ENCODE data around the gene MAGEA9B. TPM values are rescaled to one million over a fixed set of nuclear protein-coding genes. Genes with fewer than 3 reads are reported as not detected.
"Not testable (repeated sequence)": the region's sequence is repeated elsewhere in the genome, so short reads cannot be mapped to it uniquely, and the experiment has no call there.

MAGEA9B gene
- total RNA-seq, 1 donor from 2014 or later, result not detected

DNA sequence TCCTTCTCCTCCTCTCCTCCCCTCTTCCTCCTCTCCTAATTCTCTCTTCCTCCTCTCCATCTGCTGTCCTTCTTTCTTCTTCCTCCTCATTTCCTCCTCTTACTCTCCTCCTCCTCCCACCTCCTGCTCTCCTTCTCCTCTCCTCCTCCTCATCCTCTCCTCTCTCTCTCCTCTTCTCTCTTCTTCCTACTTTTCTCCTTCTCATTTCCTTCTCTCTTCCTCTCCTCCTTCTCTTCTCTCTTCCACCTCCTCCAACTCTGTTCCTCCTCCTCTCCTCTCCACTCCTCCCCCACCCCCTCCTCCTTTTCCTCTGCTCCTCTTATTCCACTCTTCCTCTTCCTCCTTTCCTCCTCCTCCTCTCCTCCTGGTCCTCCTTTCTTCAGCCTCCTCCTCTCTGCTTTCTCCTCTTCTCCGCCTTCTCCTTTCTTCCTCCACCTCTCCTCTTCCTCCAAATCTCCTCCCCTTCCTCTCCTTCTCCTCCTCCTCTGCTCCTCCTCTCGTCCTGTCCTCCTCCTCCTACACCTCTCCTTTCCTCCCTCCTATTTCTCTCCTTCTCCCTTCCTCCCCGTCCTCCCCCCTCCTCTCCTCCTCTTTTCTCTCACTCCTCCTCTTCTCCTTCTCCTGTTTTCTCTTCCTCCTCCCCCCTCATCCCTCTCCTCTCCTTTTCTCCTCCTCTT is 52.2 kb downstream of the MAGEA9B start:
- intact Hi-C loops (cut with micrococcal nuclease), result not testable (repeated sequence)

DNA sequence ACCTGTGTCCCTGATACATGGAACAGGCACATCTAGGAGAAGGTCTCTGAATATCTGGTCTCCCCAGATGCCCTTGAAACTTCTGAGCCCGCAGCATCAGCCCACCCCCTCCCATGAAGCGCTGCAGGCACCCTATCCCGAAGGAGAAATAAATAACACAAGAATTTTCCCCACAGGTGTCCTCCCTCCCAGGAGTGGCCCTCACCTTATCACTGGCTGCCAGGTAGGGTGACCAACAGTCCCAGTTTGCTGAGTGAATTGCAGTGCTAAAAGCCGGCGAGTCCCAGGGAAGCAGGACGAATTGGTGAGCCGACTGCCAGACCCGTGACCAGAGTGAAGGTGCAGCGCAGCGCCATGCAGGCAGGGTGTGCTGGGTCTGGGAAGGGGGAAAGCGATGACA is 53.3 kb downstream of the MAGEA9B start:
- intact Hi-C loops (cut with micrococcal nuclease), result not testable (repeated sequence)

DNA sequence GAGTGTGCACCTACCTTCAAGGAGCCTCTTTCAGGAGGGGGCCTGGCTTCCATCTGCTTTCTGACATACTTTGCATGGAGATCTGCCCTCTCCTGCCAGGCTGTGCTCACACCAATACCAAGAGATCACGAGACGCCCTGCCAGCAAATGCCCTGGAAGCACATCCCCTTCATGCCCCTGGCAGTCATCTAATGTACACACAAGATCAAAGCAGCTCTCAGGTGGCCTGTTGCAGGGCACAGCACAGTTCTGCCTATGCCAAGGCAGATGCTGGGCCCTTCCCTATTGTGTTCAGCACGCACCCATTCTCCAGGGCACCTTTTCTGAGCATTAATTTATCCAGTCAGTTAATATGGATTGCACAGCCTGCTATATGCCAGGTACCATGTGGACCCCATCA is 54.4 kb downstream of the MAGEA9B start:
- intact Hi-C loops (cut with micrococcal nuclease), result not testable (repeated sequence)

Other genes with a start within 250 kb of the MAGEA9B start
- gene IDS, start 82.2 kb downstream of the MAGEA9B start, total RNA-seq, result 48.8 and 51.0 TPM in 2 replicates
- gene EOLA1, start 46.4 kb downstream of the MAGEA9B start, total RNA-seq, result 32.2 and 34.0 TPM in 2 replicates
- gene HSFX3, start 37.5 kb downstream of the MAGEA9B start, total RNA-seq, result not detected in 2 replicates
- 0.52 TPM in 1 of 2 replicates, not detected in the other for gene HSFX2, start 7.9 kb upstream of the MAGEA9B start, total RNA-seq
- gene TMEM185A, start 44.3 kb upstream of the MAGEA9B start, total RNA-seq, result 16.6 and 18.6 TPM in 2 replicates
- not detected in 2 replicates for gene MAGEA11, start 124.6 kb upstream of the MAGEA9B start, total RNA-seq
- gene HSFX1, start 186.6 kb upstream of the MAGEA9B start, total RNA-seq, result 0.84 and 1.3 TPM in 2 replicates
- not detected in 2 replicates for gene MAGEA9, start 194.5 kb upstream of the MAGEA9B start, total RNA-seq